Tibial nerve (tissue), 4 donors: Measurements from ENCODE around the gene CTAGE1. TPM values are rescaled to one million over a fixed set of nuclear protein-coding genes. Genes with fewer than 3 reads are reported as not detected.

Source experiments
- DNase-seq, 2 donors: peaks; one replicate each; pipeline ENCODE4 v3.0.0-alpha.2; 2019; ENCODE audit warnings: low spot score in 2 of 2
- H3K27ac ChIP-seq, 4 donors: fragments of 200-600 bp; sonication (generic) in 3 of 4; one replicate each; pipeline ENCODE4 v1.5.1; 2017 to 2019; ENCODE audit warnings: mild to moderate bottlenecking in 1 of 4
- H3K27me3 ChIP-seq, 2 donors: fragments of 200-600 bp; sonication (generic) in 1 of 2; one replicate each; pipeline versions ENCODE4 v1.5.1 to v1.6.0; 2017 to 2019
- H3K36me3 ChIP-seq, 3 donors: fragments of 200-600 bp; sonication (generic); one replicate each; pipeline ENCODE4 v1.5.1; 2018 to 2019
- H3K4me1 ChIP-seq, 4 donors: fragments of 200-600 bp; sonication (generic) in 3 of 4; one replicate each; pipeline ENCODE4 v1.5.1; 2017 to 2019
- H3K4me3 ChIP-seq, 4 donors: fragments of 200-600 bp; sonication (generic) in 3 of 4; one replicate each; pipeline ENCODE4 v1.5.1; 2017 to 2019; ENCODE audit warnings: mild to moderate bottlenecking in 1 of 4, moderate library complexity in 1 of 4
- H3K9me3 ChIP-seq, 4 donors: fragments of 200-600 bp; sonication (generic) in 3 of 4; one replicate each; pipeline ENCODE4 v1.5.1; 2017 to 2019
- EP300 ChIP-seq, 2 donors: sonication (generic); formaldehyde crosslinking; IDR thresholded peaks; one replicate each; pipeline ENCODE4 v1.6.1; 2017; ENCODE audit warnings: antibody characterized with exemption in 2 of 2, mild to moderate bottlenecking in 1 of 2
- POLR2A ChIP-seq, 2 donors: fragments of 450-650 bp; IDR thresholded peaks; one replicate each; pipeline ENCODE4 v1.6.1; 2017; ENCODE audit warnings: antibody characterized with exemption in 2 of 2, mild to moderate bottlenecking in 2 of 2, moderate library complexity in 2 of 2
- WGBS, 2 donors: methylation state at CpG; one replicate each; pipeline ENCODE4 v1.1.5; 2018; 5-methylcytosine and 5-hydroxymethylcytosine counted together
- total RNA-seq, 4 donors: library from RNA; depleted of rRNA; stranded (reverse); fragments of >200 nt; gene quantifications; one replicate each; pipeline ENCODE4 v1.1.0, GENCODE V29; 2016
- TF ChIP-seq, protein P1 (sequence below), 5 experiments: fragments of 200-600 bp in 3 of 5; fragments of 450-650 bp in 2 of 5; sonication (generic) in 3 of 5; IDR thresholded peaks; one replicate each; pipeline ENCODE4 v1.5.1; 2016 to 2019; ENCODE audit warnings: antibody characterized with exemption in 5 of 5, mild to moderate bottlenecking in 3 of 5, moderate library complexity in 2 of 5

The CTAGE1 gene
- total RNA-seq, 4 donors from 2014 or later, result not detected

DNA sequence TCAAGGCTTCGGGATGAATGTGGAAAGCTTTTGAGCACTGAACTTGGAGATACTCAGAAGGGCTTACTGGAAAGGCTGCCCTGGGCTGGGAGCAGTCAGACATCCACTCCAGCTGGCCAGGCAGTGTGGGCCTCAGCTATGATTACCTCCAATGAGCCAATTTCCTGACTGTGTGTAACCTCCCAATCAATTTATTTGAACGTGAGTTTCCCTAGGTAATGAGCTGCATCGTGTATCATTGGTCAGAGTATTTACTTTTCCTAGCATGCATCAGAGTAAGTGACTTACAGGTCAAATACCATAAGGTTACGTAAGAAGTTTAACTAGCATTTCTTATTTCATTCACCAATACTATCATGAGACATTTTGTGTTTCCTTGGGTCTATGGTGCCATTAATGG, 11.0 kb upstream of the CTAGE1 start:
- no peaks in the 10 kb centered on the region for H3K27me3 ChIP-seq
- no peak overlapping the region for H3K27ac ChIP-seq
- TF ChIP-seq EP300 (IDR thresholded peaks at IDR 0.05) (no peak), POLR2A (IDR thresholded peaks at IDR 0.05) (no peak)
- TF ChIP-seq, protein P1, sequence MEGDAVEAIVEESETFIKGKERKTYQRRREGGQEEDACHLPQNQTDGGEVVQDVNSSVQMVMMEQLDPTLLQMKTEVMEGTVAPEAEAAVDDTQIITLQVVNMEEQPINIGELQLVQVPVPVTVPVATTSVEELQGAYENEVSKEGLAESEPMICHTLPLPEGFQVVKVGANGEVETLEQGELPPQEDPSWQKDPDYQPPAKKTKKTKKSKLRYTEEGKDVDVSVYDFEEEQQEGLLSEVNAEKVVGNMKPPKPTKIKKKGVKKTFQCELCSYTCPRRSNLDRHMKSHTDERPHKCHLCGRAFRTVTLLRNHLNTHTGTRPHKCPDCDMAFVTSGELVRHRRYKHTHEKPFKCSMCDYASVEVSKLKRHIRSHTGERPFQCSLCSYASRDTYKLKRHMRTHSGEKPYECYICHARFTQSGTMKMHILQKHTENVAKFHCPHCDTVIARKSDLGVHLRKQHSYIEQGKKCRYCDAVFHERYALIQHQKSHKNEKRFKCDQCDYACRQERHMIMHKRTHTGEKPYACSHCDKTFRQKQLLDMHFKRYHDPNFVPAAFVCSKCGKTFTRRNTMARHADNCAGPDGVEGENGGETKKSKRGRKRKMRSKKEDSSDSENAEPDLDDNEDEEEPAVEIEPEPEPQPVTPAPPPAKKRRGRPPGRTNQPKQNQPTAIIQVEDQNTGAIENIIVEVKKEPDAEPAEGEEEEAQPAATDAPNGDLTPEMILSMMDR (IDR thresholded peaks at IDR 0.05), result no peak
- H3K36me3 ChIP-seq, result no peaks in the 10 kb centered on the region
- DNase-seq, result no peak
- 77 to 79% methylated on average over 4 of the region's 4 CpGs for WGBS, 2 donors
- H3K9me3 ChIP-seq, result no peaks in the 10 kb centered on the region
- H3K4me3 ChIP-seq, result no peak overlapping the region
- peaks cover 0 to 10% (median 0%) of the 10 kb centered on the region in 4 donors for H3K4me1 ChIP-seq

DNA sequence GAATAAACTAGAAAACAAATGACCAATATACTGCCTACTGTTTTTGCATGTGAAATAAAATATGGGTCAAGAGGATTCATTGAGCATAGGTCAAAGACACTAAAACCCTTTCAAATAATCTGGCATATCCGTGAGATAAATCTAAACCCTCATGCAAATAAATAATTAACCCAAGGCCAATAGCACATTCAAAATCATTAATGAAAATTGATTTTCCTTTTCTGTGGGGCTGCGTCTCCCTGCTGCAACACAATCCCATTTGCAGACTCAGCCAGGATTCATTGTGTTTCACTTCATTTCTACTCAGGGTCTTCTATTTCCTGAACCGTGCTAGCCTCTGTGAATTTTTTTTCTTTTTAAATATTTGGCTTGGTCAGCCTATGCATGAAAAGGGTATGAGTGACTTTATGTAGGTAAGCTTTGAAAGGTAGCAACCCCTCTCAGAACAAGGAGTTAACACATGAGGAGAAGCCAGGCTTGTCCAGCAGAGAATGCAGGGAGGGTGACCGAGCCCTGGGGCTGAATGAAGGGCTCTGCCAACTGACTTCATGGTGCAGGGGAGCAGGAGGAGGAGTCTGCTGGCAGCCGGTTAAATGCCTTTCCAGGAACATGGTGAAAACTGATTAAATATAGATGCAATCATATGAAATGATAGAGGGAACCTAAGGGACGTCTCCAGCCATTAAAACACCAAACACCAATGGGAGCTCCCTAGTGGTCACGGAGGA, 10.3 kb upstream of the CTAGE1 start:
- TF ChIP-seq EP300 (IDR thresholded peaks at IDR 0.05), result no peak
- no peak for TF ChIP-seq POLR2A (IDR thresholded peaks at IDR 0.05)
- TF ChIP-seq, protein P1 (IDR thresholded peaks at IDR 0.05), result no peak
- 67 to 75% methylated on average over 7 of the region's 7 CpGs for WGBS, 2 donors
- H3K4me3 ChIP-seq, result no peak overlapping the region
- H3K27ac ChIP-seq, result no peak overlapping the region
- H3K4me1 ChIP-seq, result peaks cover 0 to 13% (median 0%) of the 10 kb centered on the region in 4 donors
- H3K36me3 ChIP-seq, result no peaks in the 10 kb centered on the region
- H3K9me3 ChIP-seq, result no peaks in the 10 kb centered on the region
- no peak for DNase-seq
- H3K27me3 ChIP-seq, result no peaks in the 10 kb centered on the region

DNA sequence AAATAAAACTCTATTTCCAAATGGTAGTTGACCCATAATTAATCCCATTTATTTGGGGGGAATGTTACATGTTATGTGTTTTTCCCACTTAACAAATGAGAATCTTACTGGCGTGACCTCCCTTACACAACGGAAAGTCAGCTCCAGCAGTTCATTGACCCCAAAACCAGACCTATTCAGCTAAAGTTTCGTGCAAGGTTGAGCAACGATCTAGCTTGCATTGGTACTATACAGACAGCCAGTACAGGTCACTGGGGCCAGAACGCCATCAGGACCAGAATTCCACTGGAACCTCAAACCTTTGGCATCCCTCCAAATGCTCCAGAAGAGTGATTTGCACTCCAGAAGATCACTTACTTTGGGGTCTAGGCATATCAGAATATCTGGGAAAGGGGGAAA, 6.8 kb upstream of the CTAGE1 start:
- Histone ChIP-seq H3K9me3 (no peaks in the 10 kb centered on the region), H3K27me3 (no peaks in the 10 kb centered on the region), H3K27ac (no peak overlapping the region), H3K36me3 (no peaks in the 10 kb centered on the region), H3K4me3 (no peak overlapping the region), H3K4me1 (peaks cover 0 to 6% (median 0%) of the 10 kb centered on the region in 4 donors)
- 59 to 64% methylated on average over 5 of the region's 5 CpGs for WGBS, 2 donors
- no peak for TF ChIP-seq POLR2A (IDR thresholded peaks at IDR 0.05)
- no peak for TF ChIP-seq EP300 (IDR thresholded peaks at IDR 0.05)
- TF ChIP-seq, protein P1 (IDR thresholded peaks at IDR 0.05), result no peak
- DNase-seq, result no peak

DNA sequence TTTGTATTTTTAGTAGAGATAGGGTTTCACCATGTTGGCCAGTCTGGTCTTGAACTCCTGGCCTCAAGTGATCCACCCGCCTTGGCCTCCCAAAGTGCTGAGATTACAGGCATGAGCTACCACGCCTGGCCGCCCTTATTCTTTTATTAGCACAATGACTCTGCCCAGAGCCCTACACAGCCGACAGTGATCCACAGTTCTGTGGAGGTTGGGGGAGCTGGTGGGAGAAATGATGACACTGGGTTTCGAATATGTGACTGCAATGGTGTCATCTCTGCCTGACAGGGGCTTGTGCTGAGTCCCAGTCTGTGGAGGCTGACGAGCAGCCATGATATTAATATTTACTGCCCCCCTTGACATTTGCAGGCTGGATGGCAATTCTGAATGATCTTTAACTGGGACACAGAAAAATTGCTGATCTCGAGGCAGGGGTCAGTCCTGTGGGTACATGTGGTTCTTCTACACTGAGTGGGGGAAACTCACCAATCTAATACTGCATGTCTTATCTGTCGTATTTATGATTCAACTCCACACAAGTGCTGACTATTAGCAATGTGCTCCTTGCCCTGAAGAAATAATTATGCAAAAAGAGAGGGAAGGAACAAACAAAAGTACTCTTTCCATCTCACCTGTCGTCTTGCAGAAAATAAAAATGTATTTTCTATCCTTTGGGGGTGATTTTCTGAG, 6.3 kb upstream of the CTAGE1 start:
- WGBS, 2 donors, result 84 to 86% methylated on average over 9 of the region's 9 CpGs
- peaks cover 0 to 6% (median 0%) of the 10 kb centered on the region in 4 donors for H3K4me1 ChIP-seq
- no peaks in the 10 kb centered on the region for H3K9me3 ChIP-seq

More for the DNA sequence above, 6.3 kb upstream of the CTAGE1 start:
- TF ChIP-seq POLR2A (IDR thresholded peaks at IDR 0.05), result no peak
- TF ChIP-seq, protein P1 (IDR thresholded peaks at IDR 0.05), result no peak
- Histone ChIP-seq H3K27ac (no peak overlapping the region), H3K27me3 (no peaks in the 10 kb centered on the region), H3K4me3 (no peak overlapping the region), H3K36me3 (no peaks in the 10 kb centered on the region)
- DNase-seq, result no peak
